GM18909 (cell line): Measurements from ENCODE around the gene NR4A2.
A peak's percentile ranks its signal among the peaks of the same experiment; 100 is the strongest.

Experiments
- ATAC-seq: cut with Tn5 transposase; IDR thresholded peaks from one replicate; pipeline ENCODE4 v1.9.1; 2021; ENCODE audit warnings: mild to moderate bottlenecking; ENCODE audit not compliant: unreplicated experiment, poor library complexity

NR4A2 gene

GRCh38 chr2:156332534-156333273 is at the start of gene NR4A2:
NR4A2 (minus strand) TSS chr2:156332721; CDS start chr2:156330186, 2,535 bp downstream.
- ATAC-seq = peak; percentile 77

GRCh38 chr2:156380117-156380645 is 47.7 kb upstream of the NR4A2 start:
- peak; percentile 96 for ATAC-seq

- ATAC-seq = no peak
These were observed 47.2 kb upstream of the NR4A2 start for GRCh38 chr2:156379714-156380113.

GRCh38 chr2:156379071-156379470 is 46.5 kb upstream of the NR4A2 start:
- peak; percentile 35 for ATAC-seq

- ATAC-seq = no peak
These were observed 34.2 kb upstream of the NR4A2 start for GRCh38 chr2:156366753-156367152.

- ATAC-seq = no peak
These were observed 30.6 kb upstream of the NR4A2 start for GRCh38 chr2:156363141-156363540.

GRCh38 chr2:156356014-156356754 is 23.7 kb upstream of the NR4A2 start:
- ATAC-seq = no peak

GRCh38 chr2:156352911-156353310 is 20.4 kb upstream of the NR4A2 start:
- ATAC-seq = no peak

GRCh38 chr2:156350374-156351142 is 18.0 kb upstream of the NR4A2 start:
- no peak for ATAC-seq

- peak; percentile 48 for ATAC-seq
These were observed 17.1 kb upstream of the NR4A2 start for GRCh38 chr2:156349605-156350004.

- ATAC-seq = no peak
These were observed 16.6 kb upstream of the NR4A2 start for GRCh38 chr2:156349161-156349560.

GRCh38 chr2:156347431-156347830 is 14.9 kb upstream of the NR4A2 start:
- no peak for ATAC-seq

- ATAC-seq = no peak
These were observed 14.2 kb upstream of the NR4A2 start for GRCh38 chr2:156346731-156347130.

GRCh38 chr2:156345582-156345981 is 13.1 kb upstream of the NR4A2 start:
- no peak for ATAC-seq

GRCh38 chr2:156343940-156344301 is 11.4 kb upstream of the NR4A2 start:
- ATAC-seq = no peak

GRCh38 chr2:156343096-156343939 is 10.8 kb upstream of the NR4A2 start:
- no peak for ATAC-seq

- ATAC-seq = peak; percentile 57
These were observed 10.0 kb upstream of the NR4A2 start for GRCh38 chr2:156342254-156343095.

- ATAC-seq = peak; percentile 79
These were observed 9.1 kb upstream of the NR4A2 start for GRCh38 chr2:156341452-156342253.
